Neural progenitor cell (in vitro differentiated cells): ENCODE data around the gene COL15A1. TPM values are rescaled to one million over a fixed set of nuclear protein-coding genes. Genes with fewer than 3 reads are reported as not detected.

Experiments
- DNase-seq: peaks from one replicate; pipeline ENCODE4 v3.0.0-alpha.2; 2016; ENCODE audit warnings: low spot score
- H2AFZ ChIP-seq: fragments of 200-600 bp; sonication (generic); replicated peaks from 2 replicates; pipeline ENCODE4 v1.6.1; 2016; ENCODE audit warnings: antibody characterized with exemption
- H3F3A ChIP-seq: fragments of 200-600 bp; sonication (generic); 2 replicates; pipeline ENCODE4 v1.6.1; 2016; ENCODE audit warnings: antibody characterized with exemption, low read depth
- H3K27ac ChIP-seq: fragments of 200-600 bp; sonication (generic); 2 replicates; pipeline ENCODE4 v1.5.1; 2016; ENCODE audit warnings: mild to moderate bottlenecking
- H3K27me3 ChIP-seq: fragments of 200-600 bp; sonication (generic); 2 replicates; pipeline ENCODE4 v1.6.1; 2016; ENCODE audit warnings: mild to moderate bottlenecking, moderate library complexity
- H3K36me3 ChIP-seq: fragments of 200-600 bp; sonication (generic); 2 replicates; pipeline ENCODE4 v1.5.1; 2016
- H3K4me1 ChIP-seq: fragments of 200-600 bp; sonication (generic); 2 replicates; pipeline ENCODE4 v1.6.1; 2016; ENCODE audit warnings: mixed run types
- H3K4me2 ChIP-seq: fragments of 200-600 bp; sonication (generic); 2 replicates; pipeline ENCODE4 v1.6.1; 2016
- H3K4me3 ChIP-seq: fragments of 200-600 bp; sonication (generic); 2 replicates; pipeline ENCODE4 v1.5.1; 2016
- H3K79me2 ChIP-seq: fragments of 200-600 bp; sonication (generic); 2 replicates; pipeline ENCODE4 v1.6.1; 2016; ENCODE audit warnings: low read depth
- H3K9ac ChIP-seq: fragments of 200-600 bp; sonication (generic); 2 replicates; pipeline ENCODE4 v1.6.1; 2016
- H3K9me3 ChIP-seq: fragments of 200-600 bp; sonication (generic); 2 replicates; pipeline ENCODE4 v1.5.1; 2016; ENCODE audit warnings: low read depth
- H4K20me1 ChIP-seq: fragments of 200-600 bp; sonication (generic); 2 replicates; pipeline ENCODE4 v1.6.1; 2016; ENCODE audit warnings: low read depth
- H3K27ac Mint-ChIP-seq: 3 replicates; pipeline ENCODE4 v1.8.0; 2021; ENCODE audit warnings: mixed read lengths
- H3K27me3 Mint-ChIP-seq: 2 replicates; pipeline ENCODE4 v1.8.0; 2022; ENCODE audit warnings: low read depth, mild to moderate bottlenecking, inconsistent platforms, moderate library complexity, mixed read lengths; ENCODE audit not compliant: insufficient read depth
- H3K36me3 Mint-ChIP-seq: 3 replicates; pipeline ENCODE4 v1.8.0; 2021; ENCODE audit warnings: mixed read lengths
- H3K4me1 Mint-ChIP-seq: 3 replicates; pipeline ENCODE4 v1.8.0; 2021; ENCODE audit warnings: mixed read lengths
- H3K4me3 Mint-ChIP-seq: 3 replicates; pipeline ENCODE4 v1.8.0; 2021; ENCODE audit warnings: mild to moderate bottlenecking, moderate library complexity, mixed read lengths
- H3K9me3 Mint-ChIP-seq: 3 replicates; pipeline ENCODE4 v1.8.0; 2020; ENCODE audit warnings: mixed read lengths
- CTCF ChIP-seq: fragments of 200-600 bp; sonication (generic); IDR thresholded peaks from 2 replicates; pipeline ENCODE4 v1.5.1; 2017; ENCODE audit warnings: antibody characterized with exemption, mild to moderate bottlenecking
- EZH2 ChIP-seq: fragments of 200-600 bp; sonication (generic); IDR thresholded peaks from 2 replicates; pipeline ENCODE4 v1.6.1; 2017; ENCODE audit warnings: antibody characterized with exemption, mild to moderate bottlenecking, moderate library complexity
- EZH2phosphoT487 ChIP-seq: fragments of 200-600 bp; sonication (generic); IDR thresholded peaks from 2 replicates; pipeline ENCODE4 v1.6.1; 2017; ENCODE audit warnings: antibody characterized with exemption
- total RNA-seq: library from RNA; depleted of rRNA; stranded (reverse); fragments of >200 nt; gene quantifications from 2 replicates; pipeline ENCODE4 v1.2.3, GENCODE V29; 2015; ENCODE audit warnings: low replicate concordance

The COL15A1 gene
- total RNA-seq, 1 donor from 2014 or later = 3.2 TPM

- Mint-ChIP-seq H3K4me3 (no peak overlapping the region), H3K9me3 (no peaks in the 10 kb centered on the region), H3K27me3 (peaks cover 12% of the 10 kb centered on the region), H3K36me3 (no peaks in the 10 kb centered on the region), H3K27ac (no peak overlapping the region), H3K4me1 (peaks cover 10% of the 10 kb centered on the region)
- no peak overlapping the region for H3K4me3 ChIP-seq
- peaks cover 5% of the 10 kb centered on the region for H3F3A ChIP-seq
- TF ChIP-seq EZH2phosphoT487 (no peak), EZH2 (no peak), CTCF (no peak)
- H3K4me2 ChIP-seq = no peak overlapping the region
- H3K36me3 ChIP-seq = no peaks in the 10 kb centered on the region
- H3K27me3 ChIP-seq = no peaks in the 10 kb centered on the region
- H4K20me1 ChIP-seq = no peaks in the 10 kb centered on the region
- H3K4me1 ChIP-seq = peaks cover 3% of the 10 kb centered on the region
- no peak overlapping the region for H3K27ac ChIP-seq
- no peaks in the 10 kb centered on the region for H3K9me3 ChIP-seq
- no peaks in the 10 kb centered on the region for H3K79me2 ChIP-seq
- no peak for DNase-seq
- H2AFZ ChIP-seq = no peak overlapping the region
- no peak overlapping the region for H3K9ac ChIP-seq
Observed at GRCh38 chr9:98917746-98918487, 25.8 kb upstream of the COL15A1 start.

- no peak overlapping the region for H2AFZ ChIP-seq
- H3K4me1 Mint-ChIP-seq = peaks cover 29% of the 10 kb centered on the region
Observed at GRCh38 chr9:98921732-98922131, 22.0 kb upstream of the COL15A1 start.

GRCh38 chr9:98922721-98923435, 20.8 kb upstream of the COL15A1 start:
- H3K36me3 Mint-ChIP-seq = no peaks in the 10 kb centered on the region
- Histone ChIP-seq H3K4me2 (peak overlapping the region; percentile 8), H3K36me3 (no peaks in the 10 kb centered on the region), H3F3A (peaks cover 16% of the 10 kb centered on the region), H3K79me2 (no peaks in the 10 kb centered on the region), H3K4me1 (peaks cover 28% of the 10 kb centered on the region), H2AFZ (no peak overlapping the region), H4K20me1 (no peaks in the 10 kb centered on the region), H3K9ac (no peak overlapping the region), H3K9me3 (no peaks in the 10 kb centered on the region), H3K4me3 (no peak overlapping the region), H3K27ac (no peak overlapping the region), H3K27me3 (no peaks in the 10 kb centered on the region)
- peaks cover 4% of the 10 kb centered on the region for H3K27me3 Mint-ChIP-seq
- H3K9me3 Mint-ChIP-seq = no peaks in the 10 kb centered on the region
- H3K27ac Mint-ChIP-seq = no peak overlapping the region
- TF ChIP-seq EZH2phosphoT487 (no peak), CTCF (no peak), EZH2 (no peak)
- H3K4me3 Mint-ChIP-seq = no peak overlapping the region
- no peak for DNase-seq
- H3K4me1 Mint-ChIP-seq = peaks cover 30% of the 10 kb centered on the region

More at GRCh38 chr9:98921732-98922131, 22.0 kb upstream of the COL15A1 start:
- no peaks in the 10 kb centered on the region for H3K9me3 ChIP-seq
- no peak overlapping the region for H3K4me3 ChIP-seq
- peaks cover 22% of the 10 kb centered on the region for H3K4me1 ChIP-seq
- H3K27ac ChIP-seq = no peak overlapping the region
- no peaks in the 10 kb centered on the region for H4K20me1 ChIP-seq
- no peaks in the 10 kb centered on the region for H3K36me3 ChIP-seq
- no peaks in the 10 kb centered on the region for H3K79me2 ChIP-seq
- H3K9me3 Mint-ChIP-seq = no peaks in the 10 kb centered on the region
- peaks cover 4% of the 10 kb centered on the region for H3K27me3 Mint-ChIP-seq
- H3K4me3 Mint-ChIP-seq = no peak overlapping the region
- TF ChIP-seq EZH2 (no peak), CTCF (no peak), EZH2phosphoT487 (no peak)
- no peak overlapping the region for H3K27ac Mint-ChIP-seq
- H3K9ac ChIP-seq = no peak overlapping the region
- H3K27me3 ChIP-seq = no peaks in the 10 kb centered on the region
- no peak for DNase-seq
- H3F3A ChIP-seq = peaks cover 21% of the 10 kb centered on the region
- no peaks in the 10 kb centered on the region for H3K36me3 Mint-ChIP-seq
- no peak overlapping the region for H3K4me2 ChIP-seq
